GM19193 (cell line): ENCODE data around the gene WWP2.

Source experiments
- POLR2A ChIP-seq: IDR thresholded peaks from 4 replicates; pipeline ENCODE4 v1.6.1; 2011; ENCODE audit not compliant: insufficient read depth, insufficient read length; ENCODE audit errors: extremely low read depth

The WWP2 gene

GRCh38 chr16:69836257-69836656, 74.1 kb downstream of the WWP2 start:
- TF ChIP-seq POLR2A: no peak

- TF ChIP-seq POLR2A: no peak
Measured at GRCh38 chr16:69837380-69837779, 75.2 kb downstream of the WWP2 start.

GRCh38 chr16:69838489-69838888, 76.4 kb downstream of the WWP2 start:
- no peak for TF ChIP-seq POLR2A

GRCh38 chr16:69839240-69839688, 77.1 kb downstream of the WWP2 start:
- no peak for TF ChIP-seq POLR2A

- no peak for TF ChIP-seq POLR2A
Measured at GRCh38 chr16:69839798-69840409, 77.8 kb downstream of the WWP2 start.

GRCh38 chr16:69840975-69841374, 78.8 kb downstream of the WWP2 start:
- TF ChIP-seq POLR2A: no peak

- TF ChIP-seq POLR2A: no peak
Measured at GRCh38 chr16:69844441-69844840, 82.3 kb downstream of the WWP2 start.

GRCh38 chr16:69845181-69845580, 83.0 kb downstream of the WWP2 start:
- TF ChIP-seq POLR2A: no peak

- TF ChIP-seq POLR2A: no peak
Measured at GRCh38 chr16:69847643-69848042, 85.5 kb downstream of the WWP2 start.

- TF ChIP-seq POLR2A: no peak
Measured at GRCh38 chr16:69848637-69849545, 86.8 kb downstream of the WWP2 start.

- no peak for TF ChIP-seq POLR2A
Measured at GRCh38 chr16:69851491-69852240, 89.5 kb downstream of the WWP2 start.

GRCh38 chr16:69852815-69853214, 90.7 kb downstream of the WWP2 start:
- TF ChIP-seq POLR2A: no peak

GRCh38 chr16:69853481-69853880, 91.3 kb downstream of the WWP2 start:
- no peak for TF ChIP-seq POLR2A

- TF ChIP-seq POLR2A: no peak
Measured at GRCh38 chr16:69855592-69855991, 93.5 kb downstream of the WWP2 start.
